ENCODE results near the gene XRCC5. TPM values are rescaled to one million over a fixed set of nuclear protein-coding genes. Genes with fewer than 3 reads are reported as not detected.

Gene XRCC5
- total RNA-seq, 6 experiments from 2014 or later, result 92.0 to 131 (median 106) TPM

DNA sequence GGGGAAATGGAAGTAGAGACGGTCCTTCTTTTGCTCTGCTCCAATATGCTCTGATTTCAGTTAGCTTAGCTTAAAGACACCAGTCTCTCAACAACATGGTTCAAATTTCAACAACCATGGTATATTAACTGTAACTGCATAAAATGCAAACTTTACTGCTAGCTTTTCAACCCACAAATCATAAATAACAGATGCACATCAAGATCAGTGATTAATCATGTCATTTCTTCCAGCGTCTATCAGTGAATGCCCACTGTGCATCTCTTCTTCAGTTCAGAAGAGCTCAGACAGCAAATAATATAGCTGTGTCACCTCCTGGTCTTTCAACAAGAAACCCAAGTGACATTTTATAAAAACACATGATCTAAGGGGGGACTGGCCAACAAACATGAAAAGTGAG is 40.1 kb upstream of the XRCC5 start:
- H3K4me3 ChIP-seq, result no peak overlapping the region
- no peak overlapping the region for H3K27ac ChIP-seq
- intact Hi-C loops (cut with DNase I), result no loop called here
- H3K27me3 ChIP-seq, result no peaks in the 10 kb centered on the region
- 89% methylated on average over 2 of the region's 2 CpGs for WGBS (ENCODE audit: insufficient coverage, low coverage, low lambda C conversion rate, missing lambda C conversion rate)
- H3K4me1 ChIP-seq, result peaks cover 0 to 71% (median 33%) of the 10 kb centered on the region in 4 donors
- no peaks in the 10 kb centered on the region for H3K9me3 ChIP-seq
- no peak for ATAC-seq
- H3K36me3 ChIP-seq, result peaks cover 0 to 43% (median 12%) of the 10 kb centered on the region in 4 donors
- no peak for TF ChIP-seq POLR2A (IDR thresholded peaks at IDR 0.05)
- TF ChIP-seq, protein P1, sequence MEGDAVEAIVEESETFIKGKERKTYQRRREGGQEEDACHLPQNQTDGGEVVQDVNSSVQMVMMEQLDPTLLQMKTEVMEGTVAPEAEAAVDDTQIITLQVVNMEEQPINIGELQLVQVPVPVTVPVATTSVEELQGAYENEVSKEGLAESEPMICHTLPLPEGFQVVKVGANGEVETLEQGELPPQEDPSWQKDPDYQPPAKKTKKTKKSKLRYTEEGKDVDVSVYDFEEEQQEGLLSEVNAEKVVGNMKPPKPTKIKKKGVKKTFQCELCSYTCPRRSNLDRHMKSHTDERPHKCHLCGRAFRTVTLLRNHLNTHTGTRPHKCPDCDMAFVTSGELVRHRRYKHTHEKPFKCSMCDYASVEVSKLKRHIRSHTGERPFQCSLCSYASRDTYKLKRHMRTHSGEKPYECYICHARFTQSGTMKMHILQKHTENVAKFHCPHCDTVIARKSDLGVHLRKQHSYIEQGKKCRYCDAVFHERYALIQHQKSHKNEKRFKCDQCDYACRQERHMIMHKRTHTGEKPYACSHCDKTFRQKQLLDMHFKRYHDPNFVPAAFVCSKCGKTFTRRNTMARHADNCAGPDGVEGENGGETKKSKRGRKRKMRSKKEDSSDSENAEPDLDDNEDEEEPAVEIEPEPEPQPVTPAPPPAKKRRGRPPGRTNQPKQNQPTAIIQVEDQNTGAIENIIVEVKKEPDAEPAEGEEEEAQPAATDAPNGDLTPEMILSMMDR (IDR thresholded peaks at IDR 0.05), result no peak
- DNase-seq, result no peak

DNA sequence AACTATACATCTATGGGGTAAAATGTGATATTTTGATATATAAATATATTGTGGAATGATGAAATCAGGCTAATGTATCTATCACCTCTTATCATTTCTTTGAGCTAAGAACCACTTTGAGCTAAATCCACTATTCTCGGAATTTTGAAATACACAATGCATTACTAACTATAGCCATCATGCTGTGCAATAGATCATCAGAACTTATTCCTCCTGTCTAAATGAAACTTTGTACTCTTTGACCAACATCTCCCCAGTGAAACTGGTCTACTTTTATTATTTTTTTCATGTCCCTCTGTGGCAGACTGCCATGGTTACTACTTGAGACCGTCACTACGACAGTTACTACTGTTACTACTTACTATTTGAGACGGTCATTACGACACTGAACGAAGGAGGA is 39.0 kb upstream of the XRCC5 start:
- Histone ChIP-seq H3K27me3 (no peaks in the 10 kb centered on the region), H3K4me1 (peaks cover 0 to 83% (median 34%) of the 10 kb centered on the region in 4 donors), H3K9me3 (no peaks in the 10 kb centered on the region), H3K36me3 (peaks cover 0 to 33% (median 5%) of the 10 kb centered on the region in 4 donors), H3K4me3 (no peak overlapping the region), H3K27ac (peak overlapping the region in 2 of 3 donors; percentile 26 to 57)
- DNase-seq, result no peak
- peak; percentile 38 to 59 (median 49) for ATAC-seq
- 29% methylated on average over 6 of the region's 6 CpGs for WGBS (ENCODE audit: insufficient coverage, low coverage, low lambda C conversion rate, missing lambda C conversion rate)
- intact Hi-C loops (cut with DNase I), result no loop called here
- TF ChIP-seq, protein P1 (IDR thresholded peaks at IDR 0.05), result peak in 3 of 4 donors; percentile 5 to 12 (median 7)
- TF ChIP-seq POLR2A (IDR thresholded peaks at IDR 0.05), result no peak

DNA sequence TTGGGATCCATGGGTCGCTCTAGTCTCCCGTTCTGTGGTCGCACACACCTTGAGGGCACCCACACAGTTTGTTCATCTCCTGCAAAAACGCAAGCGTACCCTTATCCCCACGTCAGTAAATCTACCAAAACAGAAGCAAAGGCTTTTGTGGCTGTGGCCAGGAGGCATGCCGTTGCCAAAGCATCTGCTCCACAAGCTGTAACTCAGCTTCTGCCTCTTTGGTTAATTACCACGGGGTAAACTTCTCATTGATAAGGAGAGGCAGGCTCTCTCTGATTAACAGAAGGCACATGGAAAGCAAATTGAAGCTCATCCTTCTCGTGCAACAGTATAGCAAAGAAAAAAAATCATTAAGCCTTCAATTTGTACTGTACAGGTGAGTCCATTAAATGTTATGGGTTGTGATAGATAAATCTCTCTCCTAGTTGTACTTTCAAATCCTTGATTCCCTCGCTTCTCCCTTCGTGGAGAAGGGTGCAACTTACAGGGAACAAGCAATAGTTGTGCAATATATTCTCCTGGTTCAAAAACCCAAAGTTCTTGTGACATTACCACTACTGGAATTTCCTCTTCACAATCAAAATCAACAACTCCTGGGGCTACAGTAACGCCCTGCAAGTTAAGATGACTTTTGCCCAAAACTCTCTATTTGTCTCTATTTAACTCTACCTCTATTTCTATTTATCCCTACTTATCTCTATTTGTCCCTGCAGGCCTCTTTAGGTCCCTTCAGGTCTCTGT is 37.9 kb upstream of the XRCC5 start:
- Histone ChIP-seq H3K9me3 (no peaks in the 10 kb centered on the region), H3K4me1 (peaks cover 0 to 83% (median 31%) of the 10 kb centered on the region in 4 donors), H3K36me3 (peaks cover 0 to 22% (median under 1%) of the 10 kb centered on the region in 4 donors), H3K27ac (peak overlapping the region in 2 of 3 donors; percentile 33 to 57), H3K4me3 (no peak overlapping the region), H3K27me3 (no peaks in the 10 kb centered on the region)
- DNase-seq (no peak), ATAC-seq (peak; percentile 54 to 65 (median 64))
- TF ChIP-seq, protein P1 (IDR thresholded peaks at IDR 0.05), result no peak
- no peak for TF ChIP-seq POLR2A (IDR thresholded peaks at IDR 0.05)
- WGBS (ENCODE audit: insufficient coverage, low coverage, low lambda C conversion rate, missing lambda C conversion rate), result 58% methylated on average over 12 of the region's 12 CpGs
- intact Hi-C loops (cut with DNase I), result no loop called here

DNA sequence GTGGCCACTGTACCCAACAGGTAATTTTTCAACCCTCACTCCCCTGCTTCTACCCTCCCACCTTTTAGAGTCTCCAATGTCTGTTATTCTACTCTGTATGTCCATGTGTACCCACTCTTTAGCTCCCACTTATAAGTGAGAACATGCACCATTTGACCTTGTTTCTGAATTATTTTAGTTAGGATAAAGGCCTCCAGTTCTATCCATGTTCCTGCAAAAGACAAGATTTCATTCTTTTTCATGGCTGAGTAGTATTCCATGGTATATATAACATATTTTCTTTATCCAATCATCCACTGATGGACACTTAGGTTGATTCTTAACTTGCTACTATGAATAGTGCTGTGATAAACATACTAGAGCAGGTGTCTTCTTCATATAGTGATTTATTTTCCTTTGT is 36.7 kb upstream of the XRCC5 start:
- H3K9me3 ChIP-seq, result no peaks in the 10 kb centered on the region
- no peak for DNase-seq
- no peak for TF ChIP-seq POLR2A (IDR thresholded peaks at IDR 0.05)
- TF ChIP-seq, protein P1 (IDR thresholded peaks at IDR 0.05), result no peak
- H3K27ac ChIP-seq, result peak overlapping the region in 2 of 3 donors; percentile 32 to 33
- no peak overlapping the region for H3K4me3 ChIP-seq
- intact Hi-C loops (cut with DNase I), result no loop called here
- no peaks in the 10 kb centered on the region for H3K27me3 ChIP-seq
- peaks cover 0 to 18% (median 0%) of the 10 kb centered on the region in 4 donors for H3K36me3 ChIP-seq
- H3K4me1 ChIP-seq, result peaks cover 0 to 83% (median 27%) of the 10 kb centered on the region in 4 donors
- ATAC-seq, result no peak
